ENCODE data around the gene AKR1B1.

AKR1B1 gene

DNA sequence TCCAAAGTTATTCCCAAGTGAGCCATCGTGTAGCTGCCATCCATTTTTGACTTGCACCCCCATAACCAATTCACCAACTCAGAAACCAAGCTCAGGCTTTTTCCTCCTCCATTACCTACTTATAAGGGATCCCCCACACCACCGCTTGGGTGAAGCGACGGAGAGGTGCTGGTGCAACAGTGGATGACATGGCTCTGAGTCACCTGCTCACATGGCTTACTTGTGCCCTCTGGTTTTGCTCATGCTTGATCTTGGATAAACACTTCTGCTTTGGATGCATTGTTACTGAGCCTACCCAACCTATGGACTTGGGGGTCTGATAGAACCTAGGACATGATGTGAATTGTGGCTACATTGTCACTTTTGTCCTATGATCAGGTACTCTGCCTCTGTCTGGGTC, 12.0 kb upstream of the AKR1B1 start:
- FAIRE-seq: no peak
- peak; percentile 36 for DNase-seq (ENCODE audit: low spot score)

DNA sequence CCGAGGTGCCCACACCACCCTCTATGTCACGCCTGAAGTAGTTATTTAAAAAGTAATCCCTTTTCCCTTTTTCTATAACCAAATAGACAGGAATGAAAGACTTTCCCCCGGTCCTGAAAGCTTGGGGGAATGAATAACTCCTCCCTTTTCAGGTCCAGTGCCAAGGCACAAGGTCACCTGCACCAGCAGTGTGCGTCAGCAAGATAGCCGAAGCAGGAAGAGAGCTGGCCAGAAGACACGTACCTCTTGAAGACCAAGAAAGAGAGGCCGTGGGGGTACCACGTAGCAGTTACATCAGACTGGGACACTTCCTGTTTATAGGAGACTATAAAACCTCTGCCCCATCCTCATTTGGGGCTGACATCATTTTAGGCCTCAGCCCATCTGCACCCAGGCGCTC, 10.7 kb upstream of the AKR1B1 start:
- DNase-seq (ENCODE audit: low spot score): no peak
- no peak for FAIRE-seq

DNA sequence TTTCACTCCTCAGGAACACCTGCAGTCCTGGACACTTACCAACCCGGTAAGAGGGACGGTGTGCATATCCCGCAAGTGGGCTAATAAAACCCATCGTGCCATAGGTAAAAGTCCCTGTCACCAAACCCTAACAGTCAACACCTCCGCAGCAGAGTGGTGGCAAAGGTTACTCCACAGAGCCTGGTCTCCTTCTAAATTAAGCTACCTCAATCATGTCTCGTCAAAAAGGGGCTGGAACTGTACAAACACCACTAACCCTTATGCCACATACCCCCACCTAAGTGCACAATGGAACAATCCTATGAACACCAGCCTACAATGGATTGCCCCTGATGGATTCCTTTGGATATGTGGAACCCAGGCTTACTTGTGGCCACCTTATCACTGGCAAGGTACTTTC, 9.6 kb upstream of the AKR1B1 start:
- DNase-seq (ENCODE audit: low spot score) (no peak), FAIRE-seq (no peak)

DNA sequence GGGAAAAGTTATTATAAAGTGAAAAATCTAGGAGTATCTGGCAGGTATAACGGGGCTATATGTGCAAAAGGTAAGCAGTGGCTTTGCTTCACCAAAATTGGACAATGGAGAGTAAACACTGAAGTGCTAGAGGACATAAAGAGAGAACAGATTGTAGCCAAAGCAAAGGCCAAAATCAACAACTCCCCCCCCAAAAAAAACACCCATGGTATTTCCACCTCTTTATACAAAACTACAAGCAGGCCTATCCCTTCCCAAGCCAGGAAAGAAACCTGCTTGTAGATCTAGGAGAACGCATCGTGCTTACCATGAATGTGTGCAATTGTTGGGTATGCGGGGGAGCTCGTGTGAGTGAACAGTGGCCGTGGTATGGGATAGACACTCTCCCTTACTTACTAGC, 9.2 kb upstream of the AKR1B1 start:
- FAIRE-seq (no peak), DNase-seq (ENCODE audit: low spot score) (no peak)

DNA sequence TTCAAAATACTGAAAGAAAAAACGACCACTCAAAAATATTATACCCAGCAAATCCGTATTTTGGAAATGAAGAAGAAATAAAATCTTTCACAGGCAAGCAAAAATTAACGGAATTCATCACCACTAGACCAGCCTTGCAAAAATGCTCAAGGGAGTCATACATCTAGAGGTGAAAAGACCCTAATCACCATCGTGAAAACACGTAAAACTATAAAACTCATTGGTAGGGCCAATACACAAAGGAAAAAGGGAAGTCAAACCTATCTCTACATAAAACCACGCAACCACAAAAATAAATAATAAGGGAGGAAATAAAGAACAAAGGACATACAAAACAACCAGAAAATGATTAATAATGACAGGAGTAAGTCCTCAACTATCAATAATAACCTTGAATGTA, 6.6 kb upstream of the AKR1B1 start:
- FAIRE-seq (no peak), DNase-seq (ENCODE audit: low spot score) (no peak)

DNA sequence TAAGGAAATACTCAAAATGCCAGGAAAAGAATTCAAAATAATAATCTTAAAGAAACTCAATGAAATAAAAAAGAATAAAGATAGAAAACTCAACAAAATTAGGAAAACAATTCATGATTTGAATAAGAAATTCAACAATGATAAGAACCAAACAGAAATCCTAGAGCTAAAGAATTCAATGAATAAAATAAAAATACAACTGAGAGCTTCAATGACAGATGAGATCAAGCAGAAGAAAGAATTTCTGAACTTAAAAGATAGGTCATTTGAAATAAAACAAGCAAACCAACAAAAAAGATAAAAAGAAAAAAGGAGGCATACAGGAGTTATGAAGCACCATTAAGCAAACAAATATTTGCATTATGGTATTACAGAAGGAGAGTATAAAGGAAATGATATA, 5.6 kb upstream of the AKR1B1 start:
- FAIRE-seq: no peak
- no peak for DNase-seq (ENCODE audit: low spot score)

DNA sequence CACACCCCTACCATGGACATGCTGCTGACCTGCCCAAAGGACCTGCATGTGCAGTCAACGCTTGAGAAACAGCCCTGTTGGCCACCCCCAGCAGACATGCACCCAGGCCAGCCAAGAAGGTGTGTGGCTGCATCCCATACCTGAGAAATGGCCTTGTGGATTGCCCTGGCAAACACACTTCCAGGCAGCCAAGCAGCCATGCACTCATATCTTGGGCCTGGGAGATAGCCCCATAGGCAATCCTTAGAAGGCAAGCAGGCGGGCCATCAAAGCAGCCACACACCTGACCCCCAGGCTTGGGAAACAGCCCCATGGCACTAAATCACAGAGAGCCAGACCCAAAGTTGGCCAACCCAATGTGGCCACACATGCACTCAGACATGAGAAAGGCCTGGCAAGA, 4.9 kb upstream of the AKR1B1 start:
- DNase-seq (ENCODE audit: low spot score): no peak
- no peak for FAIRE-seq

DNA sequence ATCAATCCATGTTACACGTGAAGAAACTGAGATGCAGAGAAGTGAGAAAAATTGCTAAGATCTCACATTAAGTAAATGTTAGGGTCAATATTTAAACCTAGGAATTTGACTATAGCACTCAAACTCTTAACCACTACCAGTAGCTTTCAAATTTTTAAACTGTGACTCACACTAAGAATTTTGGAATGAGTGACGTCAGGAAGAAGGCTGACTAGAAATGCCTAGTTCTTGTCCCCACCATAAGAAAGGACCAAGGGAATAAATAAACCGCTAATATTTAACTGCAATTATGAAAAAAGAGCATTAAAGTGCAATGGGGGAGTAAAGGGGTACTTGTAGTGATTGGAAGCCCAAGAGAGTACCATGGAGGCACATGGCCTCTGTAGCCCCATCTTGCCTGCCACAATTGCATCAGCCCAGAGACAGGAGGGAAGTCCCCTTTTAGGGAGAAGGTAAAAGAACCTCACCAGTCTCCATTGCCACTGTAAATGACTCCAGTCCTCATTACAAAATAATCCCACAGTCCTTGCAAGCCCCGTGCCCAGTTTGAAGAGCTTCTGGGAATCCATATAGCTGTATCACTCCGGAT, 3.5 kb upstream of the AKR1B1 start:
- no peak for FAIRE-seq

DNA sequence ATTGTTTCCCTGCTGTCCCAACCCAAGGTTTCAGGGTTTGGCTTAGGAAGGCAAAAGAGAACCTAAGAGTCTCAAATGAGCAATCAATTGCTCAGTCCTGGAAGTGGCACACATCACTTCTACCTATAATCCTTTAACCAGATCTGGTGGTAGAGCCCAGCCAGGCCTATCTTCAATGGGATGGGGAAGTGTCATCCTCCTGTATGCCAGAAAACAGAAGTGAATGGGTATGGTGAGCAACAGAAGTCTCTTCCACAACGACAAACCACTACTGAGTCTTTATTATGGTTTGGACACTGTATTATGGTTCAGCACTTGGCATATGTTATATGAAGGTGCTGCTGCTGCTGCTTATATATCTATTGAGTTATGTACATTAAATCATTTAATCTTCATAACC, 3.0 kb upstream of the AKR1B1 start:
- no peak for FAIRE-seq
- no peak for DNase-seq (ENCODE audit: low spot score)

More for the DNA sequence above, 3.5 kb upstream of the AKR1B1 start:
- peak; percentile 44 for DNase-seq (ENCODE audit: low spot score)

DNA sequence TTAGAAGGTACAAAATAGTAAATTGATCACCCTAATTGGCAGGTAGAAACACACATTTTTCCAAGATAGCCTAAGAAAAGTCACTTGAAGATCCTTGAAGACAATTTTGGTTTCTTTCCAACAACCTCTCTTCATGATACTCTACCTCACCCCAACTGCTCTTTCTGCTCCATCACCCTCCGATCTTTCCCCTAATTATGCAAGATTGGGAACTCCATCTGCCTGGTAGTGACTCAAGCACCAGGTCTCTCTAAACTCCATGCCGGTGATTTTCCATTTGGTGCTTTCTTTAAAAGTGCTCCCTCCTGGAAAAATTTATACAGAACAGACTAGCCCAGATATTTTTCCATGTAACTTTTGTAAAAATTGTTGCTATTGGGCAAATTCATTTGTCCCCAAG, 1.1 kb upstream of the AKR1B1 start:
- no peak for FAIRE-seq

DNA sequence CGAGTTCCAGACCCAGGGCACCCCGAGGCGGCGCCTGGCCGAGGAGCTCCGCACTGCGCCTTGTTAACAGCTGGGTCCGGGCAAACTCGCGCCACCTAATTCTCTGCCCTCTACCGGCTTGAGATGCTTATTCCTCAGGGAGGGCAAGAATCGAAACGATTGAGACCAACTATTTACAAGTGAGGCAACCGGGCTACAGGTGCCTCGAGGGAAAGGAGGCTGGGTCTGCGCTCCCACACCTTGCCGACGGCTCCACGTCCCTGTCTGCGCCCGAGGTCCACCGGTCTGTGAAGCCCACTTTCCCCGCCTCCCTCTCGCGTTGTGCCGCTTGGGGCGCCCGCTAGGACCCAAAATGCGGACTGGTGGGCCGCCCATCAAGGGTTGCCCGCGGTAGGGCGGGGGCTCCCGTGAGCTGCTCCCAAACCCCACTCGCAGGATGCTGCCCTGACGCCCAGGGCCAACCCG, 527 bp downstream of the AKR1B1 start:
- DNase-seq (ENCODE audit: low spot score) (peak; percentile 56), FAIRE-seq (no peak)

More for the DNA sequence above, 1.1 kb upstream of the AKR1B1 start:
- no peak for DNase-seq (ENCODE audit: low spot score)

DNA sequence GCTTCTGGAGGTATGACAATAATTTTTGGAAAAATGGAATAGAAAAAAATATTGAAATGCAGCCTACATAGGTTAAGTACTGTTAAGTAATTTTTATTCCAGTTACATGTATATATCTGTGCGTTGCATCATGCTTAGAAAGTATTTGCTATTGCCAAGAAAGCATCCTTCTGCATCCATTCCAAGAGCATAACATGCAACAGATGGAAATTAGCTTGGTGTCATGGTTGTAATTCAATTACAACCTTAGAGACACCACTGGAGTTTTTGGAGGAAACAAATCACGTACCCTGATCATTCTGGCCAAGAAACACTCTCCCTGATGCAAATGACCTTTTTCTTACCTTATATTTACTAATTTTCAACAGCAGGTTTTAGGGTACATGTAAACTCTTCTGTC, 1.7 kb downstream of the AKR1B1 start:
- DNase-seq (ENCODE audit: low spot score) (no peak), FAIRE-seq (no peak)

DNA sequence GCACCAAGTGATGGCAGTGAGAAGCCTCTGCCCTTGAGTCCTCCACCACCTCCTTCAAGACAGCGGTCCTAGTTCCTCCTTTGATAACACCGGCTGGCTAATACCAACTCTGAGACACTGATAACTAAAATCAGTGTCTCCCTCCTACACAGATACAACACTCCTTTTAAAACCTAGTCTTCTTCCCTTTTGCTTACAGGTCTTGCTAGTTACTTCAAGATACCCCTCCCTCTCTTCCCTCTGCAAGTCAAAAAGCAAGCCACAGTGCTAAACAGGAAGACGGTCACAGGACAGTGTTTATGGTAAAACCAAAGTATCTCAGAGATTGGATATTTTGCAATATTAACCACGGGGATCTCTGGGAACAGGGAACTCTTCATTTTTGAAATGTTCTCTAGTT, 4.6 kb downstream of the AKR1B1 start:
- FAIRE-seq: no peak
- no peak for DNase-seq (ENCODE audit: low spot score)

DNA sequence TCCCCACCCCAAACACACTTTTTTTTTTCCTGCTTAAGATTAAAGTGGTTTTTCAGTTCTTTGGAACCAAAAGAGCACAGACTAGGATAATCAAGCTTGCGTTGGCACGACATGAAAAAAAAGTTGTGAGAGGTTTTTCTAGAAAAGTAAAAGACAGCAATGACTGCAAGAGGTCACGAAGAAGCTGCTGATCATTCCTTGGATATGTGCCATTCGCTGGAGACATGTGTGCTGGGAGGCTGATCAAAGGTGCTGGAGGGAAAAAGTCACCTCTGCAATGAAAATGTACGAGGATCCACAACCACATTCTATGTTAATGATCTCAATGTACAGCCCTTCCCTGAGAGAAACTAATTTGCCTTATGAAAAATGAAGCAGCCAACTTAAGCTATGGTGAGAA, 5.4 kb downstream of the AKR1B1 start:
- DNase-seq (ENCODE audit: low spot score) (no peak), FAIRE-seq (no peak)

DNA sequence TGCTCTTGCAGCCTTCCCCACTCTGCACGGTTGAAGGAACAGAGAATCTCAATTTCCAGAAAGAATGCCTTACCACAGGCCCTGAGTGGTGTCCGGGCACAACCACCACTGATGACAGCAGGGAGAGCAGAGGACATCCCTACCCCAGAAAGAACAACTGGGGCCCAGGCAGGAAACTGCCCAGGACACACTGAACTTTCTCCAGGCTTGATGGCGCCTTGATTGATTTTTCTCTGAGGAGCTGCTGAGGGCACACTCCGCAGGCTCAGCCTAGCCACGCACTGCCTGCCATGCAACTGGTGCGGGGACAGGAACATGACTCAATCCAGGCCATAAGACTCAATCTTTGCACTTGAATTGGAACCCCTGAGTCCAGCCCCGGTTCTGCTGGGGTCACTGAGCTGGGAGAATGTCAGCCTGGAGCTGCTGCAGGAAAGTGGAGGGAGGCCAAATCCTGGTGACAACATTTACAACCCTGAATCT, 5.9 kb downstream of the AKR1B1 start:
- FAIRE-seq (no peak), DNase-seq (ENCODE audit: low spot score) (no peak)

DNA sequence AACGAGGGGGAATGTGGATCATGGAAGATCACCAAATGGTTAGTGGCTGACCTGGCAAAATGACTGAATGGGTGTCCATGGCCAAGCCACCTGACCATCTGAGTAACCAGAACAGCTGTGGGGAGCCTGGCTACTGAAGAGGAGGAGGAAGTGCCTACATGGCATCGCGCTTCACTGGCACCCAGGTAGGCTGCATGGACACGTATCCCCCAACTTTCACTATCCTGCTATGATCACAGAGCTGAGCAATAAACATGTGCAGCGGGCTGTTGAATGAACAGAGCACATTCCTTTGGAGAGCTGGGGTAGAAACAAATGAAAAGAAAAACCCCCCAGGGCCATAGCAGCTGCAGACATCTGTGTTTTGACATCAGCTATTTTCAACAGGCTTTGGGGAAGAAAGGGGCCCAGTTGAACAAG, 6.5 kb downstream of the AKR1B1 start:
- no peak for DNase-seq (ENCODE audit: low spot score)
- FAIRE-seq: no peak

DNA sequence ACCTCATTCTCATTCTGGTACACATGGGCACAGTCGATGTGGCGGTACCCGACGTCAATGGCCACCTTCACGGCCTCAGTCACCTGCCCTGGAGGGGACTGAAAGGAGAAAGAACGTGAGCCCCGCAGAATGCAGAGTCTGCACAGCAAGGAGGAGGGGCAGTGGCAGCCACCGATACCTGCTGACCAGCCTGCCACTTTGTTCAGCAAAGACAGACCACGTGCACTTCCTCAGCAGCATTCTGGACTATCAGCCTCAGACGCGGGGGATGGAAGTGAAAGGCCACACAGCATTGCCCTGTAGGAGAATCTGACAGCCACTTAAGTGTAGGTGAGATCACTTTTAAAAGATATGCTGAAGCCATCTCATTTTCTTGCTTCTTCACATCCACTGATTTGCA, 7.2 kb downstream of the AKR1B1 start:
- DNase-seq (ENCODE audit: low spot score) (no peak), FAIRE-seq (no peak)

DNA sequence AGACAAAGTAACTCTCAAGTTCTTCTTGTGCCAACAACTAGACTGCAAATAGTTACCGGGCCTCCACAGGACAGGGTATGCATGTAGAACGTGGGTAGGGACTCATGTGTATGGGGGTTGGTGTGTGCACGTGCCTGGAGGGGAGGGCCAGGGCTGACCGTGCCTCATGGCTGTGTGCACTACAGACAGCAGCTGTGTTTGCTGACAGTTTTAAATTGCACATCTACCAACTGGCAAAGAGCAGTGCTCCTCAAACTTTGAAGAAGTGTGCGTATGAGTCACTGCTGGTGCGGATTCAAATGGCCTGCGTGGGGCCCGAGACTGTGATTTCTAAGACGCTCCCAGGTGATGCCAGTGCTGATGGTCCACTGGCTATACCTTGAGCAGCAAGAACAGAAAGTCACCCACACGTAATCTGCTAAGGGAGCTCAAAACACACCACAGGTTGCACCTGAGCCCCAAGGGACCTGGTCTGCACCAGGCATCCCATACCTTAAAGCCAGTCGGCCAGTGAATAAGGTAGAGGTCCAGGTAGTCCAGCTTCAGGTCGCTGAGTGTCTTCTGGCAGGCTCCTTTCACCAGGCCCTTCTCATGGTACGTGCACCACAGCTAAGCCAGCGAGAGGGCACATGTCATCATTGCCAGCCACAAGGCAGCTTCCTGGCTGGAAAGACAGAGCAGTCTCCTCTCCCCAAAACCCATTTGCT, 8.5 kb downstream of the AKR1B1 start:
- no peak for DNase-seq (ENCODE audit: low spot score)
- FAIRE-seq: no peak

DNA sequence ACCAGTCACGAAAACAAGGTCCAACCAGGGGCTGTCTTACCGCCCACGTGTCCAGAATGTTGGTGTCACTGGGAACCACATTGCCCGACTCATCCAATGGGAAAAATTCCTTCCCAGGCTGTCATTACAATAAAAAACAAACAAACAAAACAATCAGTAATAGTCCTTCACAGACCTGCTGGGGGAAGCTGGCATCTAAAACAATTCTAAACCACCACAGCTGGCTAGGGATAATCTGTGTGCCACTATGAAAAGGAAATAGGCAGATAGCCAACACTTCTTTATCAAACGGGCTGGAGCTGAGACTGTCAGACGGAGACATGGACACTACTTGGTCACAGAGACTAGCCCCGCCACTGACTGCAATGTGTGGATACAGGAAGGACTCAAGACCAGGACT, 9.2 kb downstream of the AKR1B1 start:
- FAIRE-seq: no peak
- DNase-seq (ENCODE audit: low spot score): no peak

DNA sequence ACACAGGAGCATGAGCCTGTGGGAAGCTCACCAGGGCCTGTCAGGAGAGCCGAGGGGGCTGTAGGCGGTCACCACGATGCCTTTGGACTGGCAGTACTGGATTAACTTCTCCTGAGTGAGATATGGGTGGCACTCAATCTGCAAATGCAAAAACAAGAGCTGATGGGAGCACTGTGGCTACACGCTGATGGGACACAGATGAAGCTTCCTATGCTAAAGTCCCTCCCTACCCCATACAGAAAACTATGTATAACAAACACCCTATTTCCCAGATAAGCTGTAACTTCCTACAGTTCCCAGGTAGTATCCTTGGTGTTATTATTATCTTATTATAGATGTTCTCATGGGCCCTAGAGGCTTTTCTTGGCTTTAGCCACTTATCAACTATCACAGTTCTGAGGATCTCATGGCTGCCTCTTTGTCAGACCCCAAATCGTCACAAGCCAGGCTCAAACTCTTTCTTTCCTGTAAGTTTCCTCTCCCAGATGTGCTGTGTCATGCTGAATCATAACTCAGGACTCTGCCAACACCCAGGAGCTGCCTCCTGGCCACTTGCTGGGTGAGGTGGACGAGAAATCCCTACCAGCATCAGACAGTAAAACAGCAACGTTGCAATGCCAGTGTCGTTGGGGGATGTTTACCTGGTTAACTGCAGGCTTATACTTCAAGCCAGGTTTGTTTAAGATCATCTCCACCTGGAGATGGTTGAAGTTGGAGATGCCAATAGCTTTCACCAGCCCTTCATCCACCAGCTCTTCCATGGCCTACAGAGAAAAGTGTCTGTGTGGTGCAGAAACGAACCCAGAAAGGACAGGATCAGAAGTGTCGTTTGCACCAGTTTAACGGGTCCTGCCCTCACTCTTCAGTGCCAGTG, 10.3 kb downstream of the AKR1B1 start:
- no peak for FAIRE-seq
- peak; percentile 8 for DNase-seq (ENCODE audit: low spot score)

DNA sequence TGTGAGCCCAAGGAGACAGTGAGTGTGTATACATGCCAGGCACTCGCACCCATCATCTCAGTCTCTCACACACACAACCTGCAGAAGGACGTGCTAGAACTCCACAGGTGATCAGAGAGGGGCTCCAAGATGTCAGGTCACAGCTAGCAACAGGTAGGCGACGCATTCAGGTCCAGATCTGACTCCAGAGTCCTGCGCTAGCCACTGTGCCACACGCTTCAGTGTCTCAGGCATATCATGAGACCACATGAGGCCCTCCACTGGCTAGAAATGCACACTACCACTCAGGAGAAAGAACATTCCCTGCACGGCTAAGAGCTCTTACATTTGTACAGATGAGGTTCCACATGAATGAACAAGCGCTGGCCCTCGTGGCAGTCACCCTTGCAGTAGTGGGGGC, 11.5 kb downstream of the AKR1B1 start:
- no peak for DNase-seq (ENCODE audit: low spot score)
- no peak for FAIRE-seq

DNA sequence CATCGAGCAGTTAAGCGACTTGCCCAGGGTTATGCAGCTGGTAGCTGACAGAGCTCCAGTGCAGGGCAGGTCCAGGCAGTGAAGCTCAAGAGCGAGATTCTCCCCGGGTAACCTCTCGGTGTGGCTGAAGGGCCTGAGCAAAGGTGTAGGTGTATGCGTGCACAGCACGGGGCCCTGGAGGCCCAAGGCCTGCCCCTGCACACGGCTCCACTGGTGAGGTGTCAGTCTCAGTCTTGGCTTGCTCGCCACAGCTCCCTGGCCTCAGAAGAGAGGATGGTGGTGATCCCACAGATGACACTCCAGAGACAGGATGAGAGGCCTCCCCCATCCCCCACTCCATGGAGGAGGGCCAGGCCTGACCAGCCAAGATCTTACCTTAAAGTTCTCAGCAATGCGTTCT, 12.0 kb downstream of the AKR1B1 start:
- FAIRE-seq (no peak), DNase-seq (ENCODE audit: low spot score) (no peak)
